ENCODE data around the gene GRM1. TPM values are rescaled to one million over a fixed set of nuclear protein-coding genes. Genes with fewer than 3 reads are reported as not detected.

The GRM1 gene
- total and polyA plus RNA-seq, 9 donors = 0.02 to 0.24 (median 0.10) TPM

GRCh38 chr6:146426516-146426915 lies 397.7 kb downstream of the GRM1 start:
- H3K27ac ChIP-seq = no peak overlapping the region
- H3K4me1 ChIP-seq (ENCODE audit: insufficient read depth) = no peaks in the 10 kb centered on the region
- TF ChIP-seq EP300 (IDR thresholded peaks at IDR 0.05) (no peak), CTCF (IDR thresholded peaks at IDR 0.05) (no peak), POLR2A (IDR thresholded peaks at IDR 0.05) (no peak)
- 62 to 70% (median 69%) methylated on average over 7 of the region's 7 CpGs for WGBS, 3 donors
- H3K4me3 ChIP-seq = no peak overlapping the region
- H3K36me3 ChIP-seq = no peaks in the 10 kb centered on the region
- no peaks in the 10 kb centered on the region for H3K27me3 ChIP-seq
- H3K9me3 ChIP-seq = no peaks in the 10 kb centered on the region
- intact Hi-C loops (cut with DNase I) = no loop called here
- no peak for DNase-seq

- H3K4me3 ChIP-seq = no peak overlapping the region
- H3K36me3 ChIP-seq = no peaks in the 10 kb centered on the region
- no peaks in the 10 kb centered on the region for H3K27me3 ChIP-seq
- no peaks in the 10 kb centered on the region for H3K9me3 ChIP-seq
- 90 to 92% (median 92%) methylated on average over 4 of the region's 4 CpGs for WGBS, 3 donors
- intact Hi-C loops (cut with DNase I) = no loop called here
- no peak for TF ChIP-seq POLR2A (IDR thresholded peaks at IDR 0.05)
- no peak for TF ChIP-seq CTCF (IDR thresholded peaks at IDR 0.05)
- no peak for TF ChIP-seq EP300 (IDR thresholded peaks at IDR 0.05)
- no peak overlapping the region for H3K27ac ChIP-seq
- H3K4me1 ChIP-seq (ENCODE audit: insufficient read depth) = peaks cover 2% of the 10 kb centered on the region
- DNase-seq = no peak
Measured at GRCh38 chr6:146429831-146430230, 401.0 kb downstream of the GRM1 start.

GRCh38 chr6:146433881-146434731 lies 405.2 kb downstream of the GRM1 start:
- H3K9me3 ChIP-seq = no peaks in the 10 kb centered on the region
- H3K27me3 ChIP-seq = no peaks in the 10 kb centered on the region
- H3K4me3 ChIP-seq = peak overlapping the region; percentile 8
- no peaks in the 10 kb centered on the region for H3K36me3 ChIP-seq
- no peak overlapping the region for H3K27ac ChIP-seq
- 7 to 13% (median 8%) methylated on average over 45 to 59 of the region's 59 CpGs for WGBS, 3 donors
- intact Hi-C loops (cut with DNase I) = no loop called here
- H3K4me1 ChIP-seq (ENCODE audit: insufficient read depth) = peaks cover 2% of the 10 kb centered on the region
- TF ChIP-seq POLR2A (IDR thresholded peaks at IDR 0.05) = no peak
- TF ChIP-seq EP300 (IDR thresholded peaks at IDR 0.05) = no peak
- TF ChIP-seq CTCF (IDR thresholded peaks at IDR 0.05) = no peak
- DNase-seq = peak in 1 of 5 donors; percentile 13

- peaks cover 2% of the 10 kb centered on the region for H3K4me1 ChIP-seq (ENCODE audit: insufficient read depth)
- DNase-seq = no peak
- H3K27ac ChIP-seq = no peak overlapping the region
- WGBS, 3 donors = 37 to 40% (median 39%) methylated on average over 15 of the region's 15 CpGs
- no peak overlapping the region for H3K4me3 ChIP-seq
- no peaks in the 10 kb centered on the region for H3K36me3 ChIP-seq
- intact Hi-C loops (cut with DNase I) = no loop called here
- no peaks in the 10 kb centered on the region for H3K9me3 ChIP-seq
- H3K27me3 ChIP-seq = no peaks in the 10 kb centered on the region
- TF ChIP-seq EP300 (IDR thresholded peaks at IDR 0.05) = no peak
- TF ChIP-seq POLR2A (IDR thresholded peaks at IDR 0.05) = no peak
- no peak for TF ChIP-seq CTCF (IDR thresholded peaks at IDR 0.05)
Measured at GRCh38 chr6:146434732-146435390, 406.0 kb downstream of the GRM1 start.

All from ovary (tissue), 9 donors.